GM19455 (cell line): Measurements from ENCODE around the gene BRI3.

Experiments used
- ATAC-seq: cut with Tn5 transposase; IDR thresholded peaks from one replicate; pipeline ENCODE4 v1.9.1; 2021; ENCODE audit not compliant: unreplicated experiment

The BRI3 gene

DNA sequence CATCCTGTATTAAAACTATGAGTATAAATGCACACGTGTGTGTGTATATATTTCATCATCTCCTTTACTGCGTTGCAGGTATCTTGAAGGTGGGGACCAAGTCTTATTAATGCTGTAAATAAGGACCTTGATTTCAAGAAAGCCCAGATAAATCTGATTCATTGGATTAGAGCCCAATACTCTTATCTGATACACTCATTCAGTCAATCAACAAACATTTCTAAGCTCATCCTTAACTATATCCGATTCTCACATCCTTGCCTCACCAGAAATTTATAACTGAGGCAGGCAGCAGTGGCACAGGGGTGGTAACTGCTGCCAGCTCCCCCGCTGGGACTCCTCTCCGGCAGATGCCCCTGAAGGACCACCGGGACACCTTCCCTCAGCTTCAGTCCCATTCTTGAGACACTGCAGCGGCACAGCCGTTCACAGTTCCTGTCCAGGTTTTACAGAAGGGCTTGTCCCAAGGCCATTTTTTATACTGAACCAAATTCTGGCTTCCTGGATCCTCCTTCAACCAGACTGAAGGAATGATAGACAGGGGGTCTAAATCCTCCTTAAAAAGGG, 54.0 kb downstream of the BRI3 start:
- no peak for ATAC-seq

DNA sequence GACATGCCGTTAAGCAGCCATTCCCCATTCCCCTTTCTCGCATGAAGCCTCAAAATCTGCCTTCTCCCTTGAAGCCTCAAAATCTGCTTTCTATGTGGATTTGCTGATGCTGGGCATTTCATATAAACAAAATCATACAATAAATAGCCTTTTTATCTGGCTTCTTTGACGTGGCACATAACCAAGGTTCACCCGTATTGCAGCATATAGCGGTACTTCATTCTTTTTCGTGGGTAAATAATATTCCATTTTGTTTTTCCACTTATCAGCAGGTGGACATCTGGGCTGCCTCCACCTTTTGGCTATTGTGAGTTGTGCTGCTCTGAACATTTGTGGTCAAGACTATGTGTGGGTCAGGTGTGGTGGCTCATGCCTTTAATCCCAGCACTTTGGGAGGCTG, 57.0 kb downstream of the BRI3 start:
- no peak for ATAC-seq

DNA sequence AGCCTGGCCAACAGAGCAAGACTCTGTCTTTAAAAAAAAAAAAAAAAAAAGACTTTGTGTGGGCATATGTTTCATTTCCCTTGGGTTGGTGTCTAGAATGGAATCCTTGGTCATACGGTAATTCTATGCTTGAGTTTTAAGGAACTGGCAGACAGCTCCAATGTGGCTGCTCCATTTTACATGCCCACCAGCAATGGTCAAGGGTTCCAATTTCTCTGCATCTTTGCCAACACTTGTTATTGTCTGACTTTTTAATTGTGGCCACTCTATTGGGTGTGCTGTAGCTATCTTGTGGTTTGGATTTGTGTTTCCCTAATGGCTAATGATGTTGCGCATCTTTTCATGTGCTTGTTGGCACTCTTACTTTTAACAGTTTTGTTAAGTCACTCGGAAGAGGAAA, 57.6 kb downstream of the BRI3 start:
- no peak for ATAC-seq

- no peak for ATAC-seq
Measured at GRCh38 chr7:98341106-98341505, 59.6 kb downstream of the BRI3 start.
